GM12878 (cell line): ENCODE data around the gene ZNF646. TPM values are rescaled to one million over a fixed set of nuclear protein-coding genes. Genes with fewer than 3 reads are reported as not detected.

ENCODE experiments used
- CBX5 ChIP-seq: sonication (generic); IDR thresholded peaks from 2 replicates; pipeline ENCODE4 v1.6.1; 2016; ENCODE audit warnings: low read depth, moderate library complexity, mild to moderate bottlenecking, inconsistent platforms
- CREM ChIP-seq: IDR thresholded peaks from 2 replicates; pipeline ENCODE4 v1.6.1; 2014; ENCODE audit warnings: antibody characterized with exemption, low read depth
- CUX1 ChIP-seq: IDR thresholded peaks from 2 replicates; pipeline ENCODE4 v1.6.1; 2012; ENCODE audit warnings: improper control_type of control experiment, low read depth, low read length; ENCODE audit not compliant: insufficient replicate concordance
- HDGF ChIP-seq: fragments of 450-650 bp; IDR thresholded peaks from 2 replicates; pipeline ENCODE4 v1.6.1; 2016; ENCODE audit warnings: antibody characterized with exemption
- IKZF1 ChIP-seq: fragments of 450-650 bp; conservative IDR thresholded peaks from 2 replicates; pipeline ENCODE4 v1.6.1; 2017; ENCODE audit warnings: antibody characterized with exemption, mild to moderate bottlenecking
- JUNB ChIP-seq: IDR thresholded peaks from 2 replicates; pipeline ENCODE4 v1.6.1; 2016; ENCODE audit warnings: antibody characterized with exemption, mild to moderate bottlenecking
- MTA3 ChIP-seq: IDR thresholded peaks from 2 replicates; pipeline ENCODE4 v1.6.1; 2012; ENCODE audit warnings: low read length, inconsistent platforms, borderline replicate concordance
- MYB ChIP-seq: fragments of 150-350 bp; IDR thresholded peaks from 2 replicates; pipeline ENCODE4 v1.6.1; 2014; ENCODE audit warnings: mild to moderate bottlenecking, low read depth, low read length, borderline replicate concordance
- SMAD1 ChIP-seq: fragments of 450-650 bp; IDR thresholded peaks from 2 replicates; pipeline ENCODE4 v1.6.1; 2018; ENCODE audit warnings: mild to moderate bottlenecking, low read depth; ENCODE audit not compliant: partially characterized antibody
- TCF12 ChIP-seq: IDR thresholded peaks from 2 replicates; pipeline ENCODE4 v1.6.1; 2011; ENCODE audit warnings: low read depth, mild to moderate bottlenecking, low read length
- YY1 ChIP-seq: IDR thresholded peaks from 2 replicates; pipeline ENCODE4 v1.6.1; 2011; ENCODE audit warnings: low read depth, mild to moderate bottlenecking, low read length
- ZBTB40 ChIP-seq: fragments of 450-650 bp; IDR thresholded peaks from 2 replicates; pipeline ENCODE4 v1.6.1; 2016; ENCODE audit warnings: mild to moderate bottlenecking, moderate library complexity, borderline replicate concordance
- ZNF217 ChIP-seq: fragments of 450-650 bp; IDR thresholded peaks from 2 replicates; pipeline ENCODE4 v1.6.1; 2017; ENCODE audit warnings: antibody characterized with exemption, mild to moderate bottlenecking
- ZNF24 ChIP-seq: fragments of 450-650 bp; IDR thresholded peaks from 2 replicates; pipeline ENCODE4 v1.6.1; 2017; ENCODE audit warnings: antibody characterized with exemption, mild to moderate bottlenecking
- ZNF622 ChIP-seq: fragments of 450-650 bp; IDR thresholded peaks from 2 replicates; pipeline ENCODE4 v1.6.1; 2017; ENCODE audit warnings: mild to moderate bottlenecking, inconsistent platforms
- polyA plus RNA-seq, 11 experiments: library from polyadenylated mRNA; depleted of rRNA in 4 of 11; unstranded in 6 of 11; stranded (reverse) in 5 of 11; fragments of >200 nt; fragmentation: Nextera tagmentation in 4 of 11; fragmentation: Illumina TruSeq in 1 of 11; extraction: Ambion mirVana in 4 of 11; extraction: Trizol in 1 of 11; gene quantifications; 1 replicate in 1 of 11; 2 replicates in 10 of 11; pipeline versions ENCODE4 v1.2.1 to v1.2.3, GENCODE V29; 2011 to 2016; ENCODE audit warnings: inconsistent platforms in 2 of 11, missing spikeins in 2 of 11, low read depth in 1 of 11
- total RNA-seq, 4 experiments: library from RNA; depleted of rRNA in 3 of 4; stranded (reverse); fragments of >200 nt in 3 of 4; fragmentation: Illumina TruSeq in 1 of 4; extraction: Trizol in 1 of 4; gene quantifications; 2 replicates each; pipeline versions ENCODE4 v1.2.1 to v1.2.3, GENCODE V29; 2013 to 2021
- TF ChIP-seq, protein P1 (sequence below): fragments of 450-650 bp; formaldehyde crosslinking; IDR thresholded peaks from 2 replicates; pipeline ENCODE4 v1.5.0; 2022; ENCODE audit warnings: mild to moderate bottlenecking, missing genetic modification characterization

Gene ZNF646
- total and polyA plus RNA-seq, 10 of the 15 experiments (the other 5 are each of a cell fraction or from before 2014, with no cell fraction given) = 0.10 to 21.8 (median 6.4) TPM

DNA sequence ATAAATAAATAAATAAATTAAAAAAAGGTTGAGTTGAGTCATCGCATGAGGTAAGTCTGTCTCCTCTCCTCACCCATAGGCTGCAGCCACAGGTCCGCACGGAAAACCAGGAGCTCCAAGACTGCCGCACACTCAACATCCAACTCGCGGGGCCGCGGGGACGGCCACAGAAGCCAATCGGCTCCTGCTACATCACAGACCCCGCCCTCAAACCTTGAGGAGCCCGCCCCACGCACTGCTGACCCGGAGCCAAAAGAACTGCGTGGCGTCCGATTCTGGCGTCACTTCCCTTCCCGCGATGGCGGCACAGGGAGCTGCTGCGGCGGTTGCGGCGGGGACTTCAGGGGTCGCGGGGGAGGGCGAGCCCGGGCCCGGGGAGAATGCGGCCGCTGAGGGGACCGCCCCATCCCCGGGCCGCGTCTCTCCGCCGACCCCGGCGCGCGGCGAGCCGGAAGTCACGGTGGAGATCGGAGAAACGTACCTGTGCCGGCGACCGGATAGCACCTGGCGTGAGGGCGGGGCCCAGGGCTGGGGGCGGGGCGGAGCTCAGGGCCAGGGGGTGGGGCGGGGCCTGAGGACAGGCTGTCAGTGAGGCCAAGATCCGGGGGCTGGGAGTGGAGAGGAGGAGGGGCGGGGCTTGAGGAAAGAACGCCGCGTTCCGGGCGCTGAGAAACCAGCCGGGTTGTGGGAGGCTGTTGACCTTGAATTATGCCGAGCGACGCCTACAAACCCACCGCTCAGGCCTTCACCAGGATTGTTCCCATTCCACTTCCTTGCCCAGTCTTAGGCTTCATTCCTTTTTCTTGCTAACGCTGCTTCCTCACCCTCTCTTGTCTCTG is 43.4 kb downstream of the ZNF646 start, which contains the start of gene KAT8 (continued):
- TF ChIP-seq CUX1 (no peak), ZNF622 (no peak), MYB (no peak), CREM (peak; percentile 99), JUNB (no peak), ZBTB40 (peak; percentile 92), YY1 (peak; percentile 98), IKZF1 (peak; percentile 89), ZNF24 (no peak), TCF12 (peak; percentile 50; the same call in 1 of the 2 replicates), SMAD1 (no peak), MTA3 (no peak), HDGF (no peak), CBX5 (no peak), ZNF217 (0 out of 2 replicates have a peak, but pooled peaks have one; percentile 22)
- TF ChIP-seq, protein P1, sequence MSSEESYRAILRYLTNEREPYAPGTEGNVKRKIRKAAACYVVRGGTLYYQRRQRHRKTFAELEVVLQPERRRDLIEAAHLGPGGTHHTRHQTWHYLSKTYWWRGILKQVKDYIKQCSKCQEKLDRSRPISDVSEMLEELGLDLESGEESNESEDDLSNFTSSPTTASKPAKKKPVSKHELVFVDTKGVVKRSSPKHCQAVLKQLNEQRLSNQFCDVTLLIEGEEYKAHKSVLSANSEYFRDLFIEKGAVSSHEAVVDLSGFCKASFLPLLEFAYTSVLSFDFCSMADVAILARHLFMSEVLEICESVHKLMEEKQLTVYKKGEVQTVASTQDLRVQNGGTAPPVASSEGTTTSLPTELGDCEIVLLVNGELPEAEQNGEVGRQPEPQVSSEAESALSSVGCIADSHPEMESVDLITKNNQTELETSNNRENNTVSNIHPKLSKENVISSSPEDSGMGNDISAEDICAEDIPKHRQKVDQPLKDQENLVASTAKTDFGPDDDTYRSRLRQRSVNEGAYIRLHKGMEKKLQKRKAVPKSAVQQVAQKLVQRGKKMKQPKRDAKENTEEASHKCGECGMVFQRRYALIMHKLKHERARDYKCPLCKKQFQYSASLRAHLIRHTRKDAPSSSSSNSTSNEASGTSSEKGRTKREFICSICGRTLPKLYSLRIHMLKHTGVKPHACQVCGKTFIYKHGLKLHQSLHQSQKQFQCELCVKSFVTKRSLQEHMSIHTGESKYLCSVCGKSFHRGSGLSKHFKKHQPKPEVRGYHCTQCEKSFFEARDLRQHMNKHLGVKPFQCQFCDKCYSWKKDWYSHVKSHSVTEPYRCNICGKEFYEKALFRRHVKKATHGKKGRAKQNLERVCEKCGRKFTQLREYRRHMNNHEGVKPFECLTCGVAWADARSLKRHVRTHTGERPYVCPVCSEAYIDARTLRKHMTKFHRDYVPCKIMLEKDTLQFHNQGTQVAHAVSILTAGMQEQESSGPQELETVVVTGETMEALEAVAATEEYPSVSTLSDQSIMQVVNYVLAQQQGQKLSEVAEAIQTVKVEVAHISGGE (CRISPR knock-in tag) = no peak
